ENCODE data around the gene HOXB3. TPM values are rescaled to one million over a fixed set of nuclear protein-coding genes. Genes with fewer than 3 reads are reported as not detected.

HOXB3 gene
- total and polyA plus RNA-seq, 2 of the 13 experiments (the other 11 are each of a cell fraction or from before 2014, with no cell fraction given) = not detected

- no peak for ATAC-seq
- FAIRE-seq = no peak
- Histone ChIP-seq H3K36me3 (replicated peaks in 1 of 2; ENCODE audit: control insufficient read depth in 1 of 2, insufficient read depth in 2 of 2, low read length in 2 of 2) (no peaks in the 10 kb centered on the region), H3K27me3 (ENCODE audit: control insufficient read depth in 1 of 2, insufficient read depth in 2 of 2, low read length in 2 of 2) (peaks cover 31 to 86% of the 10 kb centered on the region in 2 experiments), H3K4me2 (ENCODE audit: low read depth, low read length) (no peak overlapping the region), H3K27ac (ENCODE audit: extremely low read length, insufficient read depth, low read length) (no peak overlapping the region), H2AFZ (ENCODE audit: low read length) (no peak overlapping the region), H3K4me3 (replicated peaks in 1 of 3; ENCODE audit: insufficient read depth in 1 of 3, low read depth in 2 of 3, low read length in 3 of 3) (no peak overlapping the region), H4K20me1 (ENCODE audit: insufficient read depth, low read length) (peaks cover 4% of the 10 kb centered on the region; the same call in 1 of the 2 replicates), H3K9ac (ENCODE audit: insufficient read depth, low read depth, low read length) (no peak overlapping the region), H3K4me1 (ENCODE audit: insufficient read depth, low read length) (no peaks in the 10 kb centered on the region), H3K9me3 (ENCODE audit: low read length) (no peaks in the 10 kb centered on the region), H3K79me2 (ENCODE audit: insufficient read depth, low read length) (no peaks in the 10 kb centered on the region)
- ChIA-PET CTCF (ENCODE audit: low intra/inter-chr PET ratio, low total read pairs) (no interaction called here), POLR2A (no interaction called here)
- DNase-seq (ENCODE audit: low spot score) = no peak
- WGBS (ENCODE audit: low lambda C conversion rate) = 28% methylated on average over 26 of the region's 26 CpGs
- in situ Hi-C loops (cut with HindIII; ENCODE audit: extremely low pct_ligation_motif_present, low pct_unique_long_range_greater_than_20kb) = no loop called here
- BruUV-seq (replicated peaks) = no TSS peak
- intact Hi-C loops (cut with micrococcal nuclease; ENCODE audit: unreplicated experiment) = no loop called here
- TF ChIP-seq ERF (CRISPR knock-in tag; IDR thresholded peaks at IDR 0.05) (no peak), CBX2 (IDR thresholded peaks at IDR 0.05; ENCODE audit: low read depth, low read length) (peak; percentile 97), CBX2 (CRISPR knock-in tag; IDR thresholded peaks at IDR 0.05; ENCODE audit: low read depth) (no peak), RNF2 (conservative IDR thresholded peaks at IDR 0.05; ENCODE audit: low read depth) (peak; percentile 52; the same call in 1 of the 2 replicates), ZSCAN20 (CRISPR knock-in tag; IDR thresholded peaks at IDR 0.05; ENCODE audit: borderline replicate concordance) (no peak), TRIM24 (CRISPR knock-in tag; IDR thresholded peaks at IDR 0.05) (no peak), ZFP36 (IDR thresholded peaks at IDR 0.05; ENCODE audit: borderline replicate concordance, low read depth, low read length, partially characterized antibody) (peak; percentile 81), RBM39 (IDR thresholded peaks at IDR 0.05; ENCODE audit: low read depth, low read length, poor library complexity, severe bottlenecking) (no peak), NPAS2 (CRISPR knock-in tag; IDR thresholded peaks at IDR 0.05; ENCODE audit: borderline replicate concordance) (no peak), ZNF260 (CRISPR knock-in tag; IDR thresholded peaks at IDR 0.05; ENCODE audit: borderline replicate concordance, low read depth) (no peak)
- TF ChIP-seq, protein P1, sequence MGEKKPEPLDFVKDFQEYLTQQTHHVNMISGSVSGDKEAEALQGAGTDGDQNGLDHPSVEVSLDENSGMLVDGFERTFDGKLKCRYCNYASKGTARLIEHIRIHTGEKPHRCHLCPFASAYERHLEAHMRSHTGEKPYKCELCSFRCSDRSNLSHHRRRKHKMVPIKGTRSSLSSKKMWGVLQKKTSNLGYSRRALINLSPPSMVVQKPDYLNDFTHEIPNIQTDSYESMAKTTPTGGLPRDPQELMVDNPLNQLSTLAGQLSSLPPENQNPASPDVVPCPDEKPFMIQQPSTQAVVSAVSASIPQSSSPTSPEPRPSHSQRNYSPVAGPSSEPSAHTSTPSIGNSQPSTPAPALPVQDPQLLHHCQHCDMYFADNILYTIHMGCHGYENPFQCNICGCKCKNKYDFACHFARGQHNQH (CRISPR knock-in tag; IDR thresholded peaks at IDR 0.05) = no peak
Observed at GRCh38 chr17:48579760-48580554, 10.1 kb downstream of the HOXB3 start.
